Mucosa of descending colon (tissue), 3 donors: ENCODE measurements around the gene EMID1. TPM values are rescaled to one million over a fixed set of nuclear protein-coding genes. Genes with fewer than 3 reads are reported as not detected.

ENCODE experiments used
- ATAC-seq: fragments of 200-7000 bp; cut with Tn5 transposase; one replicate; pipeline ENCODE4 v1.9.1; 2020; ENCODE audit warnings: mild to moderate bottlenecking, moderate library complexity
- DNase-seq, 3 donors: peaks; one replicate each; pipeline ENCODE4 v3.0.0-alpha.2; 2020
- H3K36me3 ChIP-seq: fragments of 200-600 bp; one replicate; pipeline ENCODE4 v1.8.0; 2021; ENCODE audit warnings: low read depth, mild to moderate bottlenecking
- H3K4me1 ChIP-seq: fragments of 200-600 bp; one replicate; pipeline ENCODE4 v1.8.0; 2021; ENCODE audit warnings: low read depth, mild to moderate bottlenecking
- H3K4me3 ChIP-seq: fragments of 200-600 bp; one replicate; pipeline ENCODE4 v1.8.0; 2021; ENCODE audit warnings: mild to moderate bottlenecking
- H3K9me3 ChIP-seq: fragments of 200-600 bp; one replicate; pipeline ENCODE4 v1.8.0; 2021; ENCODE audit warnings: mild to moderate bottlenecking
- CTCF ChIP-seq: fragments of 200-600 bp; IDR thresholded peaks from one replicate; pipeline ENCODE4 v1.8.0; 2022; ENCODE audit warnings: antibody characterized with exemption, mild to moderate bottlenecking
- intact Hi-C, 2 donors: fragments of 100-400 bp; cut with DNase I in 1 of 2; cut with micrococcal nuclease in 1 of 2; formaldehyde crosslinking; loops; one replicate each; pipeline versions ENCODE4 v1.11.0 to v1.11.1; 2022; cut with DNase I, micrococcal nuclease
- total RNA-seq, 3 donors: library from RNA; stranded (reverse); fragmentation: NEBNext Ultra II Directional in 2 of 3; extraction: Animal tissue kit (Norgen Biotek cat#: 25700) in 2 of 3; gene quantifications; one replicate each; pipeline versions ENCODE4 v1.2.1 to v1.2.4, GENCODE V29; 2021 to 2023
- donor health status: DM: no; HTN: no; CAD: no; lungs with moderate emphysema.
- donor health status: DM: no; HTN: no; CAD: no.
- donor health status: DM: no; HTN: yes; CAD: no.

The EMID1 gene
- total RNA-seq, 3 donors from 2014 or later, result 1.6 to 4.3 (median 3.0) TPM

GRCh38 chr22:29208879-29209623, 3.4 kb downstream of the EMID1 start:
- Histone ChIP-seq H3K4me3 (no peak overlapping the region), H3K4me1 (peaks cover 6% of the 10 kb centered on the region), H3K9me3 (no peaks in the 10 kb centered on the region), H3K36me3 (no peaks in the 10 kb centered on the region)
- DNase-seq, result no peak
- no peak for TF ChIP-seq CTCF
- no peak for ATAC-seq
- intact Hi-C loops, result no loop called here

DNA sequence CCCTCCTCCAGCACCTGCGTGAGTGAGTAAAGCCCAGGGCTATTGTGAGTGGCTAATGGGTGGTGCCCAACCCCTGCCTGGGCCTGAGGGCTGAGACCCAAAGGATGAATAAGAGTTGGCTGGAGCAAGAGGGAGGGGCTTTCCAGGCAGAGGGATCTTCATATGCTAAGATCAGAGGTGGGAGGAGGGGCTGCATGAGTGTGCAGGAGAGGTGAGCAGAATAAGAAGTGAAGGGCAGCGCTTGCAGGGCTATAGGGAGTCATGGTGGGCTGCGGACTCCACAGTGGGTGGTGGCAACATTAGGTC, 3.9 kb downstream of the EMID1 start:
- H3K9me3 ChIP-seq, result no peaks in the 10 kb centered on the region
- DNase-seq (no peak), ATAC-seq (no peak)
- H3K36me3 ChIP-seq, result no peaks in the 10 kb centered on the region
- intact Hi-C loops, result no loop called here
- H3K4me1 ChIP-seq, result peaks cover 6% of the 10 kb centered on the region
- no peak for TF ChIP-seq CTCF
- H3K4me3 ChIP-seq, result no peak overlapping the region

DNA sequence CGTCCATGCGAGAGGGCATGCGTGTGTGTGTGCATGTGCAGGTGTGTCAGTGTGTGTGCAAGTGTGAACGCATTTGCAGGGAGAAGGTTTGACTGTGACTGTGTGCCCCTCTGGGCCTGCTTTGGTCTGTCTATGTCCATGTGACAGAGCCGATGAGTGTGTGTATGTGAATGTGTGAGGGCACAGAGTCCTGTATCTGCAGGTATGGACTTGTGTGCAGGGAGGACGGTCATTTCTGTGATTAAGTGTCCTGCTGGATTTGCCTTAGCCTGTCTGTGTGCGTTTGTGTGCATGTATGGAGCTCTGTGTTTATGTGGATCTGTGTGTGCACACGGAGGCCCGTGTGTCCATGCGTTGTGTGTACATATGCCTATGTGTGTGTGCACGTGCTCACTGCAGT, 5.4 kb downstream of the EMID1 start:
- Histone ChIP-seq H3K4me3 (no peak overlapping the region), H3K36me3 (no peaks in the 10 kb centered on the region), H3K9me3 (no peaks in the 10 kb centered on the region), H3K4me1 (peaks cover 4% of the 10 kb centered on the region)
- intact Hi-C loops, result no loop called here
- ATAC-seq, result no peak
- no peak for DNase-seq
- no peak for TF ChIP-seq CTCF

GRCh38 chr22:29211466-29211865, 5.8 kb downstream of the EMID1 start:
- no peaks in the 10 kb centered on the region for H3K36me3 ChIP-seq
- no peak for ATAC-seq
- H3K4me1 ChIP-seq, result no peaks in the 10 kb centered on the region
- H3K4me3 ChIP-seq, result no peak overlapping the region
- H3K9me3 ChIP-seq, result no peaks in the 10 kb centered on the region
- no peak for TF ChIP-seq CTCF
- intact Hi-C loops, result no loop called here
- no peak for DNase-seq

GRCh38 chr22:29212743-29213142, 7.0 kb downstream of the EMID1 start:
- no peak for TF ChIP-seq CTCF
- intact Hi-C loops, result no loop called here
- DNase-seq (no peak), ATAC-seq (no peak)
- H3K9me3 ChIP-seq, result no peaks in the 10 kb centered on the region
- no peak overlapping the region for H3K4me3 ChIP-seq
- H3K36me3 ChIP-seq, result no peaks in the 10 kb centered on the region
- H3K4me1 ChIP-seq, result no peaks in the 10 kb centered on the region

DNA sequence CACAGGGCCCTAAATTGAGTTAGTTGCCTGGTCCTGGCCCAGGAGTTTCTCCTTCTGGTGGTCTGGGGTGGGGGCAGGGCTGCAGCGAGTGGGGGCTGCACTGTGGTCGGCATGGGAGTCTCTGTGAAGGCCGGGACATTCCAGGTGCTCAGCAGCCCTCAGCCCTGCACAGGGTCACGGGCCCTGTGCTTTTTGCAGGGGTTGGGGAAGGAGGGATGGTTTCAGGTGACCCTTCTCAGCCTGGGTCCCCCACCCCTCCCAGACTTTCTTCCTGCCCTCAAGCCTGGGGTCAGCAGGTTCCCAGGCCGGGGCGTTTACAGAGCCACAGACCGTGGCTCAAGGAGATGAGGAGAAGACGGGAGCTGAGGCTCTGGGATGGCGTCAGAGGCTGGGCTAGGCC, 7.8 kb downstream of the EMID1 start:
- Histone ChIP-seq H3K36me3 (no peaks in the 10 kb centered on the region), H3K4me1 (no peaks in the 10 kb centered on the region), H3K9me3 (no peaks in the 10 kb centered on the region), H3K4me3 (no peak overlapping the region)
- TF ChIP-seq CTCF, result no peak
- DNase-seq, result no peak
- intact Hi-C loops, result no loop called here
- ATAC-seq, result no peak
